Ascending aorta (tissue), 2 donors: ENCODE measurements around the gene NTM. TPM values are rescaled to one million over a fixed set of nuclear protein-coding genes. Genes with fewer than 3 reads are reported as not detected.

Source experiments
- DNase-seq, 2 donors: peaks; one replicate each; pipeline ENCODE4 v3.0.0-alpha.2; 2019; ENCODE audit warnings: low spot score in 2 of 2
- H3K27ac ChIP-seq, 2 donors: fragments of 200-600 bp; sonication (generic); one replicate each; pipeline ENCODE4 v1.5.1; 2016 to 2017; ENCODE audit warnings: mild to moderate bottlenecking in 1 of 2
- H3K27me3 ChIP-seq: fragments of 200-600 bp; sonication (generic); one replicate; pipeline ENCODE4 v1.5.1; 2017
- H3K36me3 ChIP-seq, 2 donors: fragments of 200-600 bp; sonication (generic); one replicate each; pipeline ENCODE4 v1.5.1; 2016
- H3K4me1 ChIP-seq, 2 donors: fragments of 200-600 bp; sonication (generic); one replicate each; pipeline ENCODE4 v1.5.1; 2016 to 2017; ENCODE audit warnings: mild to moderate bottlenecking in 1 of 2
- H3K4me3 ChIP-seq, 2 donors: fragments of 200-600 bp; sonication (generic); one replicate each; pipeline ENCODE4 v1.5.1; 2016 to 2017; ENCODE audit warnings: mild to moderate bottlenecking in 1 of 2
- H3K9me3 ChIP-seq, 2 donors: fragments of 200-600 bp; sonication (generic); one replicate each; pipeline ENCODE4 v1.5.1; 2016
- CTCF ChIP-seq, 3 experiments: fragments of 200-600 bp in 2 of 3; fragments of 450-650 bp in 1 of 3; sonication (generic) in 2 of 3; IDR thresholded peaks; one replicate each; pipeline ENCODE4 v1.5.1; 2016 to 2019; ENCODE audit warnings: antibody characterized with exemption in 3 of 3, mild to moderate bottlenecking in 1 of 3, moderate library complexity in 1 of 3
- intact Hi-C: fragments of 100-400 bp; cut with DNase I; formaldehyde crosslinking; loops from one replicate; pipeline ENCODE4 v1.15.1; 2023
- total RNA-seq: library from RNA; depleted of rRNA; stranded (reverse); fragments of >200 nt; gene quantifications from one replicate; pipeline ENCODE4 v1.1.0, GENCODE V29; 2016

NTM gene
- total RNA-seq, 1 donor from 2014 or later = not detected

GRCh38 chr11:131838016-131838415, 467.6 kb downstream of the NTM start:
- Histone ChIP-seq H3K36me3 (no peaks in the 10 kb centered on the region), H3K4me1 (no peaks in the 10 kb centered on the region), H3K4me3 (no peak overlapping the region), H3K9me3 (no peaks in the 10 kb centered on the region), H3K27me3 (no peaks in the 10 kb centered on the region), H3K27ac (no peak overlapping the region)
- no peak for DNase-seq
- TF ChIP-seq CTCF (IDR thresholded peaks at IDR 0.05) = no peak
- intact Hi-C loops = no loop called here

- H3K27ac ChIP-seq = no peak overlapping the region
- no peaks in the 10 kb centered on the region for H3K27me3 ChIP-seq
- no peak for TF ChIP-seq CTCF (IDR thresholded peaks at IDR 0.05)
- no peak for DNase-seq
- no peaks in the 10 kb centered on the region for H3K9me3 ChIP-seq
- no peaks in the 10 kb centered on the region for H3K4me1 ChIP-seq
- intact Hi-C loops = no loop called here
- no peaks in the 10 kb centered on the region for H3K36me3 ChIP-seq
- H3K4me3 ChIP-seq = no peak overlapping the region
Observed at GRCh38 chr11:131839326-131839725, 468.9 kb downstream of the NTM start.

GRCh38 chr11:131840545-131840944, 470.1 kb downstream of the NTM start:
- Histone ChIP-seq H3K4me1 (no peaks in the 10 kb centered on the region), H3K9me3 (no peaks in the 10 kb centered on the region), H3K27ac (no peak overlapping the region), H3K36me3 (no peaks in the 10 kb centered on the region), H3K27me3 (no peaks in the 10 kb centered on the region), H3K4me3 (no peak overlapping the region)
- intact Hi-C loops = no loop called here
- no peak for DNase-seq
- no peak for TF ChIP-seq CTCF (IDR thresholded peaks at IDR 0.05)

GRCh38 chr11:131841028-131841427, 470.6 kb downstream of the NTM start:
- H3K9me3 ChIP-seq = no peaks in the 10 kb centered on the region
- no peak for DNase-seq
- H3K4me3 ChIP-seq = no peak overlapping the region
- no peaks in the 10 kb centered on the region for H3K36me3 ChIP-seq
- H3K4me1 ChIP-seq = no peaks in the 10 kb centered on the region
- H3K27ac ChIP-seq = no peak overlapping the region
- intact Hi-C loops = no loop called here
- no peaks in the 10 kb centered on the region for H3K27me3 ChIP-seq
- no peak for TF ChIP-seq CTCF (IDR thresholded peaks at IDR 0.05)

GRCh38 chr11:131841925-131842635, 471.7 kb downstream of the NTM start:
- no peaks in the 10 kb centered on the region for H3K9me3 ChIP-seq
- no peak overlapping the region for H3K27ac ChIP-seq
- DNase-seq = no peak
- TF ChIP-seq CTCF (IDR thresholded peaks at IDR 0.05) = no peak
- no peaks in the 10 kb centered on the region for H3K4me1 ChIP-seq
- no peaks in the 10 kb centered on the region for H3K27me3 ChIP-seq
- intact Hi-C loops = no loop called here
- H3K36me3 ChIP-seq = no peaks in the 10 kb centered on the region
- H3K4me3 ChIP-seq = no peak overlapping the region

- Histone ChIP-seq H3K4me3 (no peak overlapping the region), H3K27me3 (no peaks in the 10 kb centered on the region), H3K36me3 (no peaks in the 10 kb centered on the region), H3K27ac (no peak overlapping the region), H3K9me3 (no peaks in the 10 kb centered on the region), H3K4me1 (no peaks in the 10 kb centered on the region)
- no peak for TF ChIP-seq CTCF (IDR thresholded peaks at IDR 0.05)
- no peak for DNase-seq
- intact Hi-C loops = no loop called here
Observed at GRCh38 chr11:131845255-131845654, 474.8 kb downstream of the NTM start.
